ENCODE measurements around the gene GMPR.

Gene GMPR

DNA sequence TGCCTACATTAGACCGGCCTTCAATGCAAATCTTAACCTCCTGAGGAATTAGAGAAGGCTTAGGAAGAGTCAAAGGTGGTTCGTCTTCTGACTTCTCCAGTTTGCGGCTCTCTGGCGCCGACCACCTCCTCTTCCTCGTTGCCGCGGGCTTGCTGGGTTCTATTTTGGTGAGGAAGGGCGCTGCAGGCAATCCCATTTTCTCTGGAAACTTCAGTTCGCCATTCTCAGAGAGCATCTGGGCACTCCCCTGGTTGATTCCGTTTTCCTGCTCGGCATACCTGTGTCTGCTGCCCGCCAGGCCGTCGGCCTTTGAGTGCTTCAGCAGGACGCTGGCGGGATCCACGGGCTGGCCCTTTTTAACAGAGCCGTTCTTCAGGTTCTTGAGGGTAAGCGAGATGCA lies 67.9 kb downstream of the GMPR start:
- DNase-seq, result no peak

DNA sequence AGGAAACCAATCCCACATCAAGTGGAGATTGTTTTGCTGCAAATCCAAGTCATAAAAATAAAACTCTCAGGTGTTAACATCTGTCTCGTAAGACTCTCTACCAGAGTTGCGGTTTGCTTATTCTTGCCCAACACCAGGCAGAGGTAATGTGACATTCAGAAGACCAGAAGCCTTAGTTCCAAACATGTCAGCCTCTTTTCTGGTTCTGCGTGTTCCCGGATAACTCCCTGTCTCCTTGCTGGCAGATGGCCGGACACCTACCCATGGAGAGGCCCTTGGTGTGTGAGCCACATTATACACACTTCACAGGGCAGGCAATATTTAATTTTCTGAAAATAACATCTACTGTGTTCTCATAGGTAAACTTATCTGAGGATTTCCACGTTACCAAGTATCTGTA lies 73.4 kb downstream of the GMPR start:
- DNase-seq, result no peak

DNA sequence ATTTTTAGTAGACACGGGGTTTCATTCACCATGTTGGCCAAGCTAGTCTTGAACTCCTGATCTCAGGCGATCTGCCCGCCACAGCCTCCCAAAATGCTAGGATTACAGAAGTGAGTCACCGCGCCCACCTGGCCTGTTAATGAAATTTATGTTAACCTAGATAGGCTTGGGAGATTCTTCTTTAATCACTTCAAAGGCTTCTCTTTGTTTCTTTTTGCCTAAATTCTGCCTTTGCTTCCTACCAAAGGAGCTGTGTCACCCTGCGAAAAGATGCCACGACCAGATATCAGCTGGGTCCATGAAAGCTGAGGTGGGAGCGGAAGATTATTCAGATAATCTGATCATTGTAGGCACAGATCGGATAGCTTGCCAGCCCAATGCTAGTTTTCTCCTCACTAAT lies 75.3 kb downstream of the GMPR start:
- no peak for DNase-seq

DNA sequence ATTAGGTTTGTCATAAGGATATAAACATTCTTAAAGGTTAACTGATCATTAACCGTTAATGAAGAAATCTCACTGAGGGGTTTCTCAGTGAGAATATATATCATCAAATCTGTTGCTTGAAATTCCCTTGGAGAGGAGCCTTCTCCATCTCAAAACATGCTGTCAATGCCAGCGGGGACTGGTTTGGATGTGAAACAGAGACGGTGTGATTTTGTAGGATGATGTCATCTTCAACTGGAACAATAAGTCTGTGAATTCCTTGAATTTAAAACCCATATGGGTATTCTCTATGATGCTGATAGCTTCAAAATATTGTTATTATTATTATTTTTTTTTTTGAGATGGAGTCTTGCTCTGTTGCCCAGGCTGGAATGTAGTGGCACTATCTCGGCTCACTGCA lies 75.9 kb downstream of the GMPR start:
- no peak for DNase-seq

DNA sequence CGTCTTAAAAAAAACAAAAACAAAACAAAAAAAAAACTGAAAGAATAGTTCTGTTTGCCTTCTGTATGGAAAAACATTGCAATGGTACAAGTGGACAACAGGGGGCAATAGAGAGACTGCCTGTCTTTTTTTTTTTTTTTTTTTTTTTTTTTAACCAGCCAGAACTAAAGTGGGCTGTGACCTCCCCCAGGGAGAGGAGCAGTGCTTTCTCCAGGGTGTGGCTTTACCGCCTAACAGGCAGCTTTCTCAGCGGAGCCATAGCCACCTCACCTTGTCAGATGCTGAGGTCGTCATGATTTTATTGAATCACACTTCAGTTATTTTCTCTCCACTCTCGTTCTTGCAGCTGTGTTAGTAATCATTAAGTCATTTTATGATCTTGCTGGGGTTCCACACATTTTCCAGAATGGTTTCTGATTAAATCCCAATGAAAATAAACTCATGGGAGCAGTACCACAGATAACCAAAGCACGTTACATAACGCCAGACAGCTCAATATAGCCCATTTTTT lies 78.4 kb downstream of the GMPR start:
- DNase-seq, result peak; percentile 74

DNA sequence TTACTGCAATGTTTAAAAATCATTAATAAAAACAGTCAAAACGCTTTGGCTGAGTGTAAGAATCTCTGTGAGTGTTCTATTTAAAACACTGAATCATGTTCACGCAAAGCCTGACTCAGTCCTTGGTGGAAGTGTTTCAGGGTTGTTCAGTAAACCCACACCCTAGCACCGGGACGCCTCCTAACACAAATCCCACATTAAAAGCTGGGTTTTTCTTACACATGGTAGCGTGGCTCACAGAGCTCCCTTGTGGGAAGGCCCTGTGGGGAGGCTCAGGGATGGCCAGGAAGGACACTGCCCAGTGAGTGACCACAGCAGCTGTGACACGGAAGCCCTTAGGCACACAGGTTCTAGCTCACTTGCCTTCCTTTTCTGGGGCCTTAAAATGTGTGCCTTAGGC lies 80.2 kb downstream of the GMPR start:
- DNase-seq, result no peak

DNA sequence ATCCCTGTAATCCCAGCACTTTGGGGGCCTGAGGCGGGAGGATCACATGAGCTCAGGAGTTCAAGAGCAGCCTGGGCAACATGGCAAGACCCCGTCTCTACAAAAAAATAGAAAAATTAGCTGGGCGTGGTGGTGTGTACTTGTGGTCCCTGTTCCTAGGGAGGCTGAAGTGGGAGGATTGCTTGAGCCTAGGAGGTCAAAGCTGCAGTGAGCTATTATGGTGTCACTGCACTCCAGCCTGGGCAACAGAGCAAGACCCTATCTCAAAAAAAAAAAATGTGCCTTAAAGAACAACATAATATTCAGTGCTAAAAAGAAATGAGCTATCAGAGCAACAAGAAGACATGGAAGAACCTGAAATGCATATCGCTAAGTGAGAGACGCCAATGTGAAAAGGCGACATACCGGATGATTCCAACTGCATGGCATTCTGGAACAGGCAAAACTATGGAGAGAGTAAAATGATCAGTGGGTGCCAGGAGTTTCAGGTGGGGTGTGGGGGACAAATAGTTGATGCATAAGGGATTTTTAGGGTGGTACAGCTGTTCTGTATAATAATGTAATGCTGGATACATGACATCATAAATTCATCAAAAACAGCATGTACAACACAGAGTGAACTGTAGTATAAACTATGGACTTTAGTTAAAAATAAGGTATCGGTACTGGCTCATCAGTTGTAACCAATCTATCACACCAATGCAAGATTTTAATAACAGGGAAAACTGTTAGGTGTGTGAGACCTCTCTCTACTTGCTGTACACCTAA lies 80.8 kb downstream of the GMPR start:
- no peak for DNase-seq

DNA sequence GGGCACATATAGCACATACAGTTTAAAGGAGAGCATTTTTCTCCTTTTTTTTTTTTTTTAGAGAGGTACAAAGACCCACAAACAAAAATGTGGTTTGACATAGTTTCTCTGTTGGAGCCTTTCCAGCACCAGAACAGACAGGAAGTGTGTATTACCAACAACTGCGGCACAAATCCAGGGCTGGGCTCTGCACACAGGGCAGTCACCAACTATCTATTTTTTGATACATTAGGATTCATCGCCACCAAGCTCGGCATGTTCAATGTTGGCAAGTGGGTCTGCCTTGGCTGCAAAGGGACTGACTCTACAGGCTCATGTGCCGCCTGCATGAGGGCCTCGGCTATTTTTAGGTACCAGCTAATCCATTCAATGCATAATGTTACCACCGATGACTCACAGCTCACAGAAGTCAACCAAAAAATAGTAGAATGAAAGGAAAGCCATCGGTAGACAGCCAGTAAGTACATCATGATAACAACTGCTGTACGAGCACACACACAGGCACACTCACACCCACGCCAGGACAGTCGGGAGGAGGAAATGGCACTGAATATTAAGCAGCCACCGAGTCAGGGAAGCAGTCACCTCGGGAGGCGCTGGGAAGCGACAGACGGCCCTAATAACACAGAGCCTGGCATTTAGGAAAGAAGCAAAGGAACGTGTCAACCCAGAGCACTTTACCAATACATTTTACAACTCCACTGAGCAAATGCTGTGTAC lies 81.6 kb downstream of the GMPR start:
- DNase-seq, result peak; percentile 94

DNA sequence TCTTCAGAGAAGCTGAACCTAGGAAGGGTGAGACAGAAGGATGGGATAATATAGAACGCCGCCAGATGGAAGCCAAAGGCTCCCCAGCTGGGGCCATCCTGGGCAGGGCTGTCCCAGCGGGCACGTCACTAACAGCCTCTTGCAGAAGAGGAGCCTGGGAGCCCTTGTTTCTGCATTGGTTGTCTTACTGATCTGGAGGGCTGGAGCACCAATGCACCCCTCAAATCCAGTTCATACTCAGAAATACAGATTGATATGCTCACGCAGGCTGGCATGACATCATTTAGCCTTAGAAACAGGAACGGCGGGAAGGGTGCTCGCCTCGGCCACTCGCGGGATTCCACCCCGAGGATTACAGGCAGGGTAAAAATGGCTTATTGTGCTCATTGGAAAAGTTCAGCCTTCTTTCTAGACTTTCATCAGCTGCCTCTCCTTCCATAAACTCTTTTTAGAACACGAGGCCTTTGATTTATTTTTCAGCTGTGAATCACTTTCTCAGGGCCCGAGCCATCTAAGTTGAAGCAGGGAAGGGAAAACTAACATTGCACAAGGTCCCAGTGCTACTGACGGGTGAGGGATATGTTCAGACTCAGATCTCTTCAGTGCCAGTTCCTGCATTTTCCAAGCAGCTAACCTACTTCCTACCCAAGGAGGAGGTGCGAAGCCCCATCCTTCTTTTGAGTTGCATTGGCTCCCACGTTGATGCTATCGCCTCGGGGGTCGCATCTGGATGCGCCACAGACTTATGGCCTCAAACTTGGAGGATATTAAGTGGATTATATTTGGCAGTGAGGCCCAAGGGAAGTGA lies 82.3 kb downstream of the GMPR start:
- DNase-seq, result no peak

DNA sequence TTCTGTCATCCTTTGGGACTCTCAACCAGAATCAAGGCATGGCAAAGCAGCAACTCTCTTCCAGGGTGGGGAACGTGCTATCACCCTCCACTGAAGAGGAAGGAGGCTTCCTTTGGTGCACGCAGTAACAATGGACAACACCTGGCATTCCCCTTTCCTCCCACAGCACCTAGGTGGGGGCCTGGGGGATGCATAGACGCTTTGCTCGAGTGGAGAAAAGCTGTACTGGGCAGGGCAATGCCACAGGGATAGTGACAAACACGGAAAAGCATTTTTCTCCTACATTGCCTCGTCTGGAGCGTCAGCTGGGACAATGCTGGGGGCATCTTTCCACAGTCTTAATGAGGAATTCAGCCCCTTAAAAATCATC lies 82.9 kb downstream of the GMPR start:
- DNase-seq, result no peak

DNA sequence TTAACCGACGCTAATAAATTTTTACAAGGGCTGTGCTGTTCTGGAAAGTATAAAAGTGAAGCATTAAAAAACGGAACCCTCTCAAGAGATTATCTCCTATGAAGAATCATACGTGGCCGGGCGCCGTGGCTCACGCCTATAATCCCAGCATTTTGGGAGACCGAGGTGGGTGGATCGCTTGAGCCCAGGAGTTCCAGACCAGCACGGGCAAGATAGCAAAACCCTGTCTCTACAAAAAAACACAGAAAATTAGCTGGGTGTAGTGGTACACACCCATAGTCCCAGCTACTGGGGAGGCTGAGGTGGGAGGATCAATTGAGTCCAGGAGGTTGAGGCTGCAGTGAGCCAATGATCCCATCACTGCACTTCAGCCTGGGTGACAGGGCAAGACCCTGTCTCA lies 83.4 kb downstream of the GMPR start:
- no peak for DNase-seq

DNA sequence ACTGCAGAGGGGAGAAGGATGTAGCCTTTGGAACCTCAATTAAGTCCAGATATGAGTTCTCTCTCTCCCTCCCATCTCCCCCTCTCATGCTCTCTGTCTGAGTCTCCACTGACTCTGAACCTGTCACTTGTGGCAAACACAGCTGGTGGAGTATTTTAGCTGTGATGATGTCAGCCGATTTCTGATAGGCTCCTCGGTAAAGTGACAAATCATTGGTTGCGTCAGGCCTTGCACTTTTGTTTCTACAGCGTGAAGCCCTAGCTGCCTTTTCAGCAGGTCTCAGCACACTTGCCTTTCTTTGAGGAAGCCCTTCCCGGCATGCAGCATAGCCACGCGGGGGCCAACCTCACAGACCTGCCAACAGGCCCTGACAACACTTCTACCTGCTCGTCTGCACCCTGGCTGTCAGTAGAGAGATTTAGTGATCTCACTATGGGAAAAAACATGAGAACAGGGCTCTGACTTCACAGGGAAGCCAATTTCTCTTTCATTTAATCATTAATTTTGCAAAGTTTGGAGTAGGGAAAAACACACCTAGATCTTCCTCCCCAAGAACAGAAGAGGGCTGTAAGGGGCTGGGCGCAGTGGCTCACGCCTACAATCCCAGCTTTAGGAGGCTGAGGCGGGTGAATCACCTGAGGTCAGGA lies 84.4 kb downstream of the GMPR start:
- peak; percentile 97 for DNase-seq

DNA sequence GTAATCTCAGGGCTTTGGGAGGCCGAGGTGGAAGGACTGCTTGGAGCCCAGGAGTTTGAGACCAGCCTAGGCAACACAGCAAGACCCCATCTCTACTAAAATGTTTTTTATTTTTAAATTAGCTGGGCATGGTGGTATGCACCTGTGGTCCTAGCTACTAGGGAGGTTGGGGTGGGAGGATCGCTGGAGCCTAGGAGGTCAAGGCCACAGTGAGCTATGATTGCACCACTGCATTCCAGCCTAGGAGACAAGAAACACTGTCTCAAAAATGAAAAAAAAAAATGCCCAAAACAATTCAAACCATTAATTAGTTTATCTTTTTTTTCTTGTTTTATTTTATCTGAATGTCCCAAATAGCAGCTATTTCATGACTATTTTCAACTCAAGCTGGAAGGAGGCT lies 85.8 kb downstream of the GMPR start:
- DNase-seq, result no peak

DNA sequence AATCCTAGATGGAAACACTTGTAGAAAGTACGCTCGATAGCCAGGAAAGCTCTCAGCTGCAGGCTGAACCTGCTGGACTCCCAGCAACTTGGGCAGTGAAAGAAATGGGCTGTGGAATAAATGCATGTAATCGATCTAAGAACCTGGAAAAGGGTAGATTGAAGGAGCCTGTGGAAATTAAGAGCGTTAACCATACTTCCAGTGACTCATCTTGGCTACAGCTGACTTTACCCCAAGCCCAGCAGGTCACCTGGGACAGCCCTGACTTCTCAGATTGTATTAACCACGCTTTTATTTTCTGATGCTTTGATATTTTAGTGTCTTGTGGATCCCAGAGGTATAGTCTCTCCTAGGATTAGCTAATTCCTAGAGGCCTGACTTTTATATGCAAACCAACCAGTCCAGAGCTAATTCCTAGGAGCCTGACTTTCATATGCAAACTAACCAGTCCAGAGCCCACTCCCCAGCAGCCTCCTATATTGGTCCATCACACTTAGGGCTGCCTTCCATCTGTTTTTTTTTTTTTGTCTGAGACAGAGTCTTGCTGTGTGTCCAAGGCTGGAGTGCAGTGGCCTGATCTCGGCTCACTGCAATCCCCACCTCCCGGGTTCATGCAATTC lies 86.3 kb downstream of the GMPR start:
- DNase-seq, result no peak

DNA sequence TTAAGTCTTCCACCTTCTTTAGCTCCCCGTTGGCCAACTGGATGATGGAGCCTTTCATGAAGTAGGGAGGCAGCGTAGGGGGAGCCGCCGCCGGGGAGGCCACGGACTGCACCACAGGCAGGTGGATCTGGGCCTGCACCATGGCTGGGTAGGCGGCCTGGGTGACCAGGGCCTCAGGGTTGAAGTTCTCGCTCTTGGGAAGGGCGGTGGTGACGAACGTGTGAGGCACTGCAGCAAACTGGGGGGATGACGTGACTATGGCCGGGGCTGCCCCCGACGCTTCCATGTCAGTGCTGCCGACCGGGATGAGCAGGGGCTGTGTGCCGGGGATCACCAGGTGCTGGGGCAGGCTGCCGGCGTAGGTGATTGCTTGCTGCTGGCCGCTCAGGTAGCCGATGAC lies 88.1 kb downstream of the GMPR start:
- DNase-seq, result no peak

DNA sequence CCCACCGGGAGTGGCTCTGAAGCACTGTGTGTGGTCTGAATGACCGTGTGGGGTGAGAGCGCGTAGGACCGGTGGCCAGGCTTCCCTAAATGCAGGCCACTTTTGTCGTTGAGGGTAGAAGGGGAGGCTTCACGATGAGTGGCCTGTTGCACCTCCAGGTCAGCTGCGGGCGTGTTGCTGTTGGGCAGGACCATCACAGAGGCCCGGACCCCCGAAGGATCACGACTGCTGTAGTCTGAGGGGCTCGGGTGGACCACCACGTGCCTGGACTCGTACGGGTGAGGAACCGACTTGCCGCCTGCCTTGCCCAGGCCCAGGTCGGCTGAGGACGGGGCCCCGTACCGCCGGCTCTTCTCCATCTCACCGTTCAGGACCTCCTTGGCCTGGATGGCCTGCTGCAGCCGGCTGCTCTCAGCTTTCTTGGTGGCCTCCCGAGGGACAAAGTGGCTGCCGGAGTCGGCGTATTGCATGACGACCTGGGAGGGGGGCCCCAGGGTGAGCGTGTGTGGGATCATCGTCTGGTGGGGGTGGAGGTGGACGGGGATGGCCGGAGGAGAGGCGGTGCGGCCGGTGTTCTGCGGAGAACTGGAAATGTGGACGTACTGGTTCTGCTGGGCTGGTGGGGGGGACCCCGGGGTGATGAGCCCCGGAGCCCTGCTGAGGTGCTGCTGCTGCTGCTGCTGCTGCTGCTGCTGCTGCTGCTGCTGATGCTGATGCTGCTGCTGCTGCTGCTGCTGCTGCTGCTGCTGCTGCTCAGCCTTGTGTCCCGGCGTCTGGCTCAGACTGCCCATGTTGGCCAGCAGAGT lies 88.8 kb downstream of the GMPR start:
- no peak for DNase-seq

DNA sequence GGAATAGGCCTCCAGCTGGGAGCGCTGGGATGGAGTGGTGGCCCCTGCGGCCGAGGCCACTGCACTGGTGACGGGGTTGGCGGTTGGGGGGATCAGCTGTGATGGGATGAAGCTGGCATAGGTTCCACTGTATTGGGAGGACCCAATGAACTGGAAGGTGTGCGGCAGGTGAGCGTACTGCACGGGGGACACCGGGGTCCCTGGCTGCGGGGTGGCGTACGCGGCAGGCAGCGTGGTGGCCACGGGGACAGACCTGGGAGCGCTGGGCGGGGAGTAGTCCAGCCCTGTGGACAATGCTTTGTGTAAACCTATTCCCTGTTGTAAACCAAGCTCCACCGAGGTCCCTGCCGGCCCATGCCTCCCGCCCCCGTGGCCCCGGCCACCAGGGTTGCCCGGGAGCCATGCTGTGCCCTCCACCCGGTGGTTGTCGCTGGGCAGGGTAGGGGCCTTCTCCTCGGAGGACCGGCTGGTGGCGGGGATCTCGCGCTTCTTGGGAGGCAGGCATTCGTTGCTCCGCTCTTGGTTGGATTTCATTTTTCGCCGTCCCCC lies 89.5 kb downstream of the GMPR start:
- no peak for DNase-seq

DNA sequence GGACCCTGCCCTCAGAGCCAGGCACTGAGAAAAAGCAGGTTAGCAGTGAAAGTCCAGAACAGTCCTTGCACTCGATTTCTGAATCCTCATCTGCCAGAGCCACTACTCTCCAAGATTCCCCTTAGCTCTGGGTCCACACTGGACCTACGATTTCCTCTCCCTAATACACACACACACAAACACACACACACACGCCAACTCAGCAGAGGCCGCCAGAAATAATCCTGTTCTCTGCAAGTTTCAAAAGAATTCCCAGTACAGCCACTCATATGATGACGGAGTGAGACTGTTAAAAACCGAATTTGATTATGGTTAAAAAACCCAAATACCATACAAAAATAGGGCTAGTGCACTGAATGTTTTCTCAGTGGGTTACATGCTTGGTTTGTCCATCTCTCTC lies 90.8 kb downstream of the GMPR start:
- no peak for DNase-seq

DNA sequence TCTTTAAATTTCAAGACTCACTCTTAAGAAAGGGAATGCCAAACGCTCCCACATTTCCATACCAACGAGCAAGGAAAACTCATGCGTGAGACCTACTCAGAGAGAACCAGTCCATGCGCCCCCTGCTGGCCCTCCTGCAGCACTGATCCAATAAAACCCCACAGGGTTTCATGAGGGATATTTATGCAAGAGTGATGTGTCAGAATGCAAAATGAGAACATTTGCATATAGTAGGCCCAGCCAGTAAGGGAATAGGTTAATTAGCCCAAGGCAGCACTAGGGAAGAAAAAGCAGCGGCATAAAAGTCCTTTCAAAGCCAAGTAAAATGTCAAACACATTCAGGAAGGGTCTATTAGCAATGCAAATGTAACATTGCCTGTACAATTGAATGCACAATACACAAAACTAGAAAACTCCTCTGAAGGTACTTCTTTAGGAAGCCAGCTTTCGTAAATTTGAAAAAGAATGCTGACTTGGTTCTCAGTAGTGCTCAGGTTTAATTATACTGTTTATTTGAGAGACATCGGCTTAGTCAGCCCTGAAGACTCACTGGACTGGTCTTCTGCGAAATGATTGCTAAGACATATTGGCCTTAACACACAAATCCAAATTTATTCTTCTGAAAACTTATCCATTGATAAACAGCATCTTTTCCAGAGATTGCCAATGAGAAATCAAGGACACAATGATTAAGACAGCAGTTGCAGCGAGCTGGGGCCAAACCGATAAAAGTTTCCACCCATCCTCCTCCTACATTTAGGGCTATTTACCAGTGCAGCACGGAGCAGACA lies 93.2 kb downstream of the GMPR start:
- peak; percentile 83 for DNase-seq

DNA sequence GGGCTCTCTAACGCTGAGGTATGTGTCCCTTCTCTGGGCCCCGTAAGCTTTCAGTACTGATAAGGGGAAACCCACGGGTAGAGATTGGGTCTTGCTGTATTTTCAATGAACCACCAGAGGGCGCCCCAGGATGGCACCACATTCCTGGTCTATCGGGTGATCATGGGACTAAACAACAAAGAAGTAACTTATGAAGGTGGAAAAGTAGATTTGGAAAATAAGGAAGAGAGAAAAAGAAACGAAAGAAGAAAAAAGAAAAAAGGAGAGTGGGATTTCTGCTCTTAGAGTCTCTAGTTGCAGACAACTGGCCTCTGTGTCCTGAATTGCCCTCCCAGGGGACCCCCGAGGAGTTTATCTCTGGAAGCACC lies 93.8 kb downstream of the GMPR start:
- peak; percentile 95 for DNase-seq

DNA sequence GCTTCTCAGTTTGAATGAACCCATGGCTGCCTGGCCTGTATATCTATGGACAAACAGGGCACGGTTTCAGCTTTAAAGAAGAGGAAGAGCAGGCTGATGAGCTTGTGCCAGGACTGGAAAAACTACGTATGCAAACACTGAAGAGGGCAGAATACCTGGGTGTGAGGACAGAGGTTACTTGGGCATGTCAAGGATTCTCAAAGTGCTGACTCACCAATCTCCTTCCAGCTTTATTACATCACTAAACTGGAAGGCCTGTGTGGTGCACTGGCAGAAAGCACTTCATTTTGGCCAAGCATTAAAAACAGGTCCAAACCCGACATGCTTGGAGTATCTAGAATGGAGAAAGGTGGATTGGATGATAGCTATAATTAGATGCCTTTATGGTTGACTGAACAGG lies 95.2 kb downstream of the GMPR start:
- no peak for DNase-seq
